ENCODE measurements around the gene GPX6. TPM values are rescaled to one million over a fixed set of nuclear protein-coding genes. Genes with fewer than 3 reads are reported as not detected.
"Not testable (repeated sequence)": the region's sequence is repeated elsewhere in the genome, so short reads cannot be mapped to it uniquely, and the experiment has no call there.

GPX6 gene
- total RNA-seq, 1 donor from 2014 or later: not detected

DNA sequence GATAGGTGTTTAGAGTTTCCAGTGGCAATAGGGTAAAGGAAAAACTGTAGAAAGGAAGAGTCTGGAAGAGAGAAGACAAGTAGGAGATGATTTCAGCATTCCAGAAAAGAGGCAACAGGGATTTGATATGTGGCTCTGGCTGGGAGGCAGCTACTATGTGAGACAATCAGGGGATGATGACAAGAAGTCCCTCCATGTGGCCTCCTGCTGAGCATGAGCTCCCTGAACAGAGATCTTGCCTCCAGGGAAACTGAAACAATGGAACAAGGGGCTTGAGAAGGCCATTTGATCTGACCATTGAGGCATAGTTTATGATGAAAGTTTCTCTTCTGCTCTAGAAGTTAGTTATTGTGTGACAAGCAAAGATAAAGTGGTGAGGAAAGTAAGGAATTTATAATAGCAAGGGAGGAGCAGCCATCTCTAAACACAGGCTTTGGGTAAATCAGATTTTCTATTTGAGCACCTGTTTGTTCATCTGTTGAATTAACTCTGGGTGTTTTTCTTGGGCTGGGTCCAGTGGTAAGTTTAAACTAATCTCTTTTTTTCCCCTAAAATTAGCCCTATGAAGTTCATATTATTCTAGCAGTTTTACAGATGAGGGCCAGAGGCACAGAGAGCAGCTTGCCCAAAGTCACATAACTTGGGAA, 7.1 kb upstream of the GPX6 start:
- H3K36me3 ChIP-seq: no peaks in the 10 kb centered on the region
- no peaks in the 10 kb centered on the region for H3K27me3 ChIP-seq
- DNase-seq (ENCODE audit: low spot score in 2 of 2): no peak
- TF ChIP-seq, protein P1, sequence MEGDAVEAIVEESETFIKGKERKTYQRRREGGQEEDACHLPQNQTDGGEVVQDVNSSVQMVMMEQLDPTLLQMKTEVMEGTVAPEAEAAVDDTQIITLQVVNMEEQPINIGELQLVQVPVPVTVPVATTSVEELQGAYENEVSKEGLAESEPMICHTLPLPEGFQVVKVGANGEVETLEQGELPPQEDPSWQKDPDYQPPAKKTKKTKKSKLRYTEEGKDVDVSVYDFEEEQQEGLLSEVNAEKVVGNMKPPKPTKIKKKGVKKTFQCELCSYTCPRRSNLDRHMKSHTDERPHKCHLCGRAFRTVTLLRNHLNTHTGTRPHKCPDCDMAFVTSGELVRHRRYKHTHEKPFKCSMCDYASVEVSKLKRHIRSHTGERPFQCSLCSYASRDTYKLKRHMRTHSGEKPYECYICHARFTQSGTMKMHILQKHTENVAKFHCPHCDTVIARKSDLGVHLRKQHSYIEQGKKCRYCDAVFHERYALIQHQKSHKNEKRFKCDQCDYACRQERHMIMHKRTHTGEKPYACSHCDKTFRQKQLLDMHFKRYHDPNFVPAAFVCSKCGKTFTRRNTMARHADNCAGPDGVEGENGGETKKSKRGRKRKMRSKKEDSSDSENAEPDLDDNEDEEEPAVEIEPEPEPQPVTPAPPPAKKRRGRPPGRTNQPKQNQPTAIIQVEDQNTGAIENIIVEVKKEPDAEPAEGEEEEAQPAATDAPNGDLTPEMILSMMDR (IDR thresholded peaks at IDR 0.05): no peak
- intact Hi-C loops (cut with DNase I): no loop called here
- no peaks in the 10 kb centered on the region for H3K4me1 ChIP-seq
- H3K27ac ChIP-seq: no peak overlapping the region
- H3K4me3 ChIP-seq: no peak overlapping the region
- H3K9me3 ChIP-seq: no peaks in the 10 kb centered on the region

- Histone ChIP-seq H3K27ac (no peak overlapping the region), H3K36me3 (no peaks in the 10 kb centered on the region), H3K27me3 (no peaks in the 10 kb centered on the region), H3K4me1 (no peaks in the 10 kb centered on the region), H3K9me3 (no peaks in the 10 kb centered on the region), H3K4me3 (no peak overlapping the region)
- TF ChIP-seq, protein P1 (IDR thresholded peaks at IDR 0.05): no peak
- intact Hi-C loops (cut with DNase I): no loop called here
- no peak for DNase-seq (ENCODE audit: low spot score in 2 of 2)
Measured at GRCh38 chr6:28517964-28518363, 2.4 kb upstream of the GPX6 start.

DNA sequence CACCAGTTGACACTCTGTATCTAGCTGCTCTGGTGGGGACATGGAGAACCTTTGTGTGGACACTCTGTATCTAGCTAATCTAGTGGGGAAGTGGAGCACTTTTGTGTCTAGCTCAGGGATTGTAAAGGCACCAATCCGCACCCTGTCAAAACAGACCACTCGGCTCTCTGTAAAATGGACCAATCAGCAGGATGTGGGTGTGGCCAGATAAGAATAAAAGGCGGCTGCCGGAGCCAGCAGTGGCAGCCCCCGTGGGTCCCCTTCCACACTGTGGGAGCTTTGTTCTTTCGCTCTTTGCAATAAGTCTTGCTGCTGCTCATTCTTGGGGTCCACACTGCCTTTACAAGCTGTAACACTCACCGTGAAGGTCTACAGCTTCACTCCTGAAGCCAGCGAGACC, 3.2 kb downstream of the GPX6 start:
- intact Hi-C loops (cut with DNase I); H3K27me3 ChIP-seq; DNase-seq (ENCODE audit: low spot score in 2 of 2); H3K4me3 ChIP-seq; H3K4me1 ChIP-seq; H3K36me3 ChIP-seq; H3K27ac ChIP-seq; H3K9me3 ChIP-seq: not testable (repeated sequence)

GRCh38 chr6:28511628-28512300, 3.8 kb downstream of the GPX6 start:
- TF ChIP-seq, protein P1 (IDR thresholded peaks at IDR 0.05): no peak
- intact Hi-C loops (cut with DNase I): no loop called here
- H3K4me1 ChIP-seq: no peaks in the 10 kb centered on the region
- H3K27ac ChIP-seq: no peak overlapping the region
- H3K4me3 ChIP-seq: no peak overlapping the region
- no peaks in the 10 kb centered on the region for H3K27me3 ChIP-seq
- H3K36me3 ChIP-seq: no peaks in the 10 kb centered on the region
- no peaks in the 10 kb centered on the region for H3K9me3 ChIP-seq
- no peak for DNase-seq (ENCODE audit: low spot score in 2 of 2)

GRCh38 chr6:28506807-28507475, 8.7 kb downstream of the GPX6 start:
- H3K4me1 ChIP-seq: no peaks in the 10 kb centered on the region
- no peaks in the 10 kb centered on the region for H3K36me3 ChIP-seq
- no peak for DNase-seq (ENCODE audit: low spot score in 2 of 2)
- TF ChIP-seq, protein P1 (IDR thresholded peaks at IDR 0.05): no peak
- no peak overlapping the region for H3K27ac ChIP-seq
- intact Hi-C loops (cut with DNase I): no loop called here
- no peaks in the 10 kb centered on the region for H3K9me3 ChIP-seq
- no peak overlapping the region for H3K4me3 ChIP-seq
- no peaks in the 10 kb centered on the region for H3K27me3 ChIP-seq

DNA sequence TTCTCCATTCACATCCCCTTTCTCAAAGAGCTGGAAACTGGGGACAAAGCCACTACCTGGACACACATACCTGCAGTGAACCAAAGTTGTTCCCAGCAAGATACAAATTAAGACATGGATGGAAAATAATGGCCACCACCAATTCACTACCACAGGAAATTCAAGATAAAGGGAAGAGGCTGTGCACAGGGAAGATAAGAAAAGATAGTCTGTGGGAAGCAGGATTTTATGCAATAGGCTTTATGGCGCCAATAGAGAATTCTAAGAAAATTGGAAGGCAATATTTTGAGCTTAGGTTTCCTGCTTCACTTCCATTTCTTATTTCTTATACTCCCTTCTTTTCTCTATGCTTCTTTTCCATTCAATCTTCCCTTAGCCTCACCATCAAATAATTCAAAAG, 9.9 kb downstream of the GPX6 start:
- Histone ChIP-seq H3K27me3 (no peaks in the 10 kb centered on the region), H3K27ac (no peak overlapping the region), H3K4me1 (no peaks in the 10 kb centered on the region), H3K36me3 (no peaks in the 10 kb centered on the region), H3K4me3 (no peak overlapping the region), H3K9me3 (no peaks in the 10 kb centered on the region)
- TF ChIP-seq, protein P1 (IDR thresholded peaks at IDR 0.05): no peak
- intact Hi-C loops (cut with DNase I): no loop called here
- DNase-seq (ENCODE audit: low spot score in 2 of 2): no peak

DNA sequence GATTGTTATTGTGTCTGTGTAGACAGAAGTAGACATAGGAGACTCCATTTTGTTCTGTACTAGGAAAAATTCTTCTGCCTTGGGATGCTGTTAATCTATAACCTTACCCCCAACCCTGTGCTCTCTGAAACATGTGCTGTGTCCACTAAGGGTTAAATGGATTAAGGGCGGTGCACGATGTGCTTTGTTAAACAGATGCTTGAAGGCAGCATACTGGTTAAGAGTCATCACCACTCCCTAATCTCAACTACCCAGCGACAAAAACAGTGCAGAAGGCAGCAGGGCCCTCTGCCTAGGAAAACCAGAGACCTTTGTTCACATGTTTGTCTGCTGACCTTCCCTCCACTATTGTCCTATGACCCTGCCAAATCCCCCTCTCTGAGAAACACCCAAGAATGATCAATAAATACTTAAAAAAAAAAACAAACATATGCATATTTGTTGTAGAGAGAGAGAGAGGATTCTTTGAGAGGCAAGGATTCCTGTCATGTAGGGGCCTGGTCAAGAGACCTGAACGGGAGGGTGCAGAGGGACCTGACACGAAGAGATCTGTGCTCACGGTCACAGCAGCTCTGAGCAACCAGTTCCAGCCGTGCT, 12.8 kb downstream of the GPX6 start:
- H3K9me3 ChIP-seq; H3K4me3 ChIP-seq; DNase-seq (ENCODE audit: low spot score in 2 of 2); H3K4me1 ChIP-seq; intact Hi-C loops (cut with DNase I); H3K27me3 ChIP-seq; H3K36me3 ChIP-seq; H3K27ac ChIP-seq: not testable (repeated sequence)

DNA sequence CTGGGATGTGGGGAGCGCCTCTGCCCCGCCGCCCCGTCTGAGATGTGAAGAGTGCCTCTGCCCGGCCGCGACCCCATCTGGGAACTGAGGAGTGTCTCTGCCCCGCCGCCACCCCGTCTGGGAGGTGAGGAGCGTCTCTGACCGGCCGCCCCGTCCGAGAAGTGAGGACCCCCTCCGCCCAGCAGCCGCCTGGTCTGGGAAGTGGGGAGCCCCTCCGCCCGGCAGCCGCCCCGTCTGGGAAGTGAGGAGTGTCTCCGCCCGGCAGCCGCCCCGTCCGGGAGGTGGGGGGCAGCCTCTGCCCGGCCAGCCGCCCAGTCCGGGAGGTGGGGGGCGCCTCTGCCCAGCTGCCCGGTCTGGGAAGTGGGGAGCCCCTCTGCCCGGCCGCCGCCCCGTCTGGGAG, 13.5 kb downstream of the GPX6 start:
- H3K36me3 ChIP-seq; H3K27me3 ChIP-seq; H3K9me3 ChIP-seq; H3K4me1 ChIP-seq; DNase-seq (ENCODE audit: low spot score in 2 of 2); H3K4me3 ChIP-seq; H3K27ac ChIP-seq; intact Hi-C loops (cut with DNase I): not testable (repeated sequence)
